Motor neuron (in vitro differentiated cells): ENCODE results near the gene SLX9. TPM values are rescaled to one million over a fixed set of nuclear protein-coding genes. Genes with fewer than 3 reads are reported as not detected.

Experiments
- ATAC-seq, 8 experiments: fragments of 200-7000 bp; cut with Tn5 transposase; replicated peaks in 6 of 8; 2 replicates each; pipeline ENCODE4 v1.8.0; 2021; ENCODE audit warnings: mild to moderate bottlenecking in 8 of 8, moderate library complexity in 8 of 8
- H3K27ac ChIP-seq, 2 donors: fragments of 250-450 bp; sonication (Bioruptor Pico); 2 replicates each; pipeline ENCODE4 v1.9.0; 2021; ENCODE audit warnings: antibody characterized with exemption in 2 of 2, mild to moderate bottlenecking in 2 of 2, moderate library complexity in 1 of 2
- H3K4me1 ChIP-seq, 2 donors: fragments of 250-450 bp; sonication (Bioruptor Pico); replicated peaks in 1 of 2; 2 replicates each; pipeline ENCODE4 v1.6.1; 2021; ENCODE audit warnings: antibody characterized with exemption in 2 of 2, mild to moderate bottlenecking in 2 of 2, moderate library complexity in 1 of 2
- H3K4me3 ChIP-seq, 5 donors: fragments of 250-450 bp; sonication (Bioruptor Pico); 2 replicates each; pipeline ENCODE4 v1.9.0; 2021; ENCODE audit warnings: antibody characterized with exemption in 5 of 5, mild to moderate bottlenecking in 5 of 5, moderate library complexity in 4 of 5
- WGBS, 10 experiments: fragments of 450-650 bp; shearing (Covaris generic); methylation state at CpG; one replicate each; pipeline ENCODE4 v1.0.0; 2022; 5-methylcytosine and 5-hydroxymethylcytosine counted together
- in situ Hi-C, 9 experiments: fragments of 400-800 bp; cut with MboI; loops; one replicate each; pipeline ENCODE4 v1.15.0; 2021; ENCODE audit warnings: low sequenced_read_pairs in 9 of 9, low pct_unique_long_range_greater_than_20kb in 2 of 9; ENCODE audit not compliant: unreplicated experiment in 9 of 9
- total RNA-seq, 8 experiments: library from RNA; unstranded; fragments of 300-600 nt; gene quantifications; 2 replicates each; pipeline versions ENCODE4 v1.2.3 to v1.2.4, GENCODE V29; 2022

The SLX9 gene
- total RNA-seq, 8 experiments from 2014 or later = 9.8 to 41.2 (median 15.3) TPM

DNA sequence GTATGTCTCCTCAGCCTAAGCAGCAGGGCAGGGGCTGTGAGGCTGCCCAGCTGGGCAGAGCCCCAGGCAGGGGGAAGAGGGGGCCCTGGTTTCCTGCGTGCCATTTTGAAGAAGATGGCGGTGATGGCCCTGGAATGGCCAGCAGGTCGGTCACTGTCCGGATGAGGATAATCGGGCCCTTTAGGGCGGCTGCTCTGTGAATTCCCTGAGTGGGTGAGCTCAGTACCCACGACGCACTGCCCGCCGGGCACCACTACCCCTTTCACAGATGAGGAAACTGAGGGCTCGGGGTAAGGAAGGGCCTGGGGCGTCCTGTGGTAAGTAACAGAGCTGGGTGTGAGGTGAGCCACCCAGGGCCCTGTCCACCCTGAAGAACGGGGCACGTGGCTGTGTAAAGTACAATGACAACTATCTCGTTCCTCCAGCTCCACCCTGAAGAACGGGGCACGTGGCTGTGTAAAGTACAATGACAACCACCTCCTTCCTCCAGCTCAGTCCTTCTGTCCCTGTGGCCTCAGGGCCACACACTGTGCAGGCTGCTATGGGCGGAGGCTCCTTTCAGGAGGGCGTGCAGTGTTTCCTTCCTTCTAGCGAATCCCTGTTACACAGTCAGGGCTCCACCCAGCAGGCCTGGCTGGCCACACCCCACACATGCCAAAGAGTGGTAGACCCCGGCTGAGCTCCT is 42.4 kb upstream of the SLX9 start:
- 40 to 100% (median 84%) methylated on average over 1 to 9 of the region's 21 CpGs; no CpG with 5 or more reads in 5 of the 10 experiments for WGBS, 10 experiments
- Histone ChIP-seq H3K27ac (no peak overlapping the region), H3K4me1 (peaks cover 0 to 7% of the 10 kb centered on the region in 2 donors), H3K4me3 (no peak overlapping the region)
- peak; percentile 40 to 99 (median 70) for ATAC-seq
- in situ Hi-C loops = no loop called here

DNA sequence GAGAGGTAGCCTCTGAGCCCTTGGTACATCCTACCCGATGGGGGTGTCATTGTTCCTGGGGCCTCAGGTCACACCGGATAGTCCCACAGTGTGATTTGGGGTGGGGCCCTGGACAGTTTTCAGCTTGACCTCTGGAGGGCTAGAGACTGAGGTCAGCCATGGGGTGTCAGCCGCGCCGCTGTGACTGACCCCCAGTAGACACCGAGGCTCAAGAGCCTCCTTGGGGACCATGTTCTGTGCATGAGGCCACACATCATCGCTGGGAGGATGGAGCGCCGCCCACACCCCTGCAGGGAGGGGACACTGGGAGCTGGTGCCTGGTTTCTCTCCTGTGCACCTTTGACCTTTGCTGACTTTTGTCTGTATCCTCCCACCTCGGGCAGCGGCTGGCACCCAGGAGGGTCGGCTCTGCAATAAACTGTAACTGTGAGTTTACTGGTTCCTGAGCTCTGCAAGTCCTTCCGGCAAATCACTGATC is 41.8 kb upstream of the SLX9 start:
- peak in 2 of 8 experiments; percentile 7 to 15 for ATAC-seq
- WGBS, 10 experiments = 20 to 100% (median 87%) methylated on average over 1 to 5 of the region's 13 CpGs; no CpG with 5 or more reads in 4 of the 10 experiments
- Histone ChIP-seq H3K27ac (no peak overlapping the region), H3K4me1 (peaks cover 0 to 7% of the 10 kb centered on the region in 2 donors), H3K4me3 (no peak overlapping the region)
- in situ Hi-C loops = no loop called here

- in situ Hi-C loops = no loop called here
Observed at GRCh38 chr21:44898851-44899767, 40.7 kb upstream of the SLX9 start.

GRCh38 chr21:44899768-44900558 is 39.9 kb upstream of the SLX9 start:
- 75 to 100% (median 87%) methylated on average over 2 to 5 of the region's 37 CpGs; no CpG with 5 or more reads in 5 of the 10 experiments for WGBS, 10 experiments
- in situ Hi-C loops = no loop called here

More at GRCh38 chr21:44898851-44899767, 40.7 kb upstream of the SLX9 start:
- Histone ChIP-seq H3K4me1 (peaks cover 0 to 7% of the 10 kb centered on the region in 2 donors), H3K4me3 (no peak overlapping the region), H3K27ac (no peak overlapping the region)
- 20 to 86% (median 72%) methylated on average over 1 to 24 of the region's 49 CpGs; no CpG with 5 or more reads in 3 of the 10 experiments for WGBS, 10 experiments
- no peak for ATAC-seq

DNA sequence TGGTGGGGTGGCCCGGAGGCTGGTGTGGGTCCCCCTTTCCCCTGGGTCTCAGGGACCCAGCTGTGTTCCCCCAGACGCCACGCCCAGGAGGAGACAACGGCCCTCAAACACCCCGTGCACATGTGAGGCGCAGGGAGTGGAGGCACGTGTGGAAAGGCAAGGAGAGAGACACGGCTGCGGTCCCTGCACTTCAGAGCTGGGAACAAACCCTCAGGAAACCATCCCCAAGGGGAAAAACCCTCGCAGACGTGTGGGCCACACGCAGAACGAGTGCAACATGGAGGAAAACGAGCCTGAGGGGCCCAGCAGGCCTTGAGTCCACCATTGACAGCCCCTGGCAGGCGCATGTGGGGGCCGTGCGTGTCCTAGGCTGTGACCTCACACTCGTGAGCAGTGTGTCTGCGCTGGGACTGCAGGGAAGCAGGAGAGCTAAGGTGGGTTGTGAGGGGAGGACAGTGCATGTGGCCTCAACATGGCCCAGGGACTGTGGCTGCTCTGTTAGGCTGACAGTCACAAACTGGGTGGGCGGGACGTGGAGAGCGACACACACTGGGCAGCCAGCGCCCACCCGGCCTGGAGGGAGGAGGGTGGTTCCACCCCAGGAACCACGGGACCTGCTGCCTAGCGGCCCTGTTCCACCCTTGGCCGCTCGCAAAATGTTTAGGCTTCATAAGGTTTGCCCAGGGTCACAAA is 39.1 kb upstream of the SLX9 start:
- in situ Hi-C loops = no loop called here
- peaks cover 0 to 7% of the 10 kb centered on the region in 2 donors for H3K4me1 ChIP-seq
- peak in 3 of 8 experiments; percentile 30 to 51 (median 32) for ATAC-seq
- 8 to 100% (median 60%) methylated on average over 1 to 5 of the region's 28 CpGs; no CpG with 5 or more reads in 3 of the 10 experiments for WGBS, 10 experiments
- H3K27ac ChIP-seq = no peak overlapping the region
- no peak overlapping the region for H3K4me3 ChIP-seq

More at GRCh38 chr21:44899768-44900558, 39.9 kb upstream of the SLX9 start:
- ATAC-seq = peak in 1 of 8 experiments; percentile 7
- Histone ChIP-seq H3K4me1 (peaks cover 0 to 7% of the 10 kb centered on the region in 2 donors), H3K4me3 (no peak overlapping the region), H3K27ac (no peak overlapping the region)

DNA sequence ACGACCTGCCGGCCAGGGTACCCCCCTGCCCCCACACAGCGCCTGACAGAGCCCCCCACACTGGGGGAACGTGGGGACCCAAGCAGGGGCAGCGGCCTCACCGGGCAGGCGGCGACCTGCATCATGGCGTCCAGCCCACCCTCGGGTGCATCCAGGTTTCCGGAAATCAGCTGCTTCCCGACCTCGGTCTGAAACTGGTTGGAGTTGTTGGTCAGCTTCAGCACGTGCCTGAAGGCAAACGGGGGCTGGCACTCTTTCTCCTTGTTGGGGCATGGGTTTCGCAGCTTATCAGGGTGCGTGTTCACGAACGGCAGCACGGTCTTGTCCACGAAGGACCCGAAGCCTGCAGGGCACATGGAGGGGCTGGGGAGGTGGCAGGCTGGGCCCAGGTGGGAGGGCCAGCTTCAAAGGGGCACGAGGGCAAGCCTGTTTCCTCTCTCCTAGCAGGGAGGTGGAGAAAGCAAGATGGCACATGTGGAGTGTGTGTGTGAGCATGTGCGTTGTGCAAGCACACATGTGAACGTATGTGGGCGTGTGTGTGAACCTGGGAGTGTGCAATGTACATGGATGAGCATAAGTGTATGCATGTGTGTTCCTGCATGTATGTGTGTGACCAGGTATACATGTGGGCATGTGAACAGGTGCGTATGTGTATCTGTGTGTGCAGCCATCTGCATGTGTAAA is 38.3 kb upstream of the SLX9 start:
- no peak for ATAC-seq
- in situ Hi-C loops = no loop called here
- WGBS, 10 experiments = 50 to 100% (median 87%) methylated on average over 1 to 4 of the region's 27 CpGs; no CpG with 5 or more reads in 3 of the 10 experiments
- H3K27ac ChIP-seq = no peak overlapping the region
- peaks cover 0 to 7% of the 10 kb centered on the region in 2 donors for H3K4me1 ChIP-seq
- H3K4me3 ChIP-seq = no peak overlapping the region

DNA sequence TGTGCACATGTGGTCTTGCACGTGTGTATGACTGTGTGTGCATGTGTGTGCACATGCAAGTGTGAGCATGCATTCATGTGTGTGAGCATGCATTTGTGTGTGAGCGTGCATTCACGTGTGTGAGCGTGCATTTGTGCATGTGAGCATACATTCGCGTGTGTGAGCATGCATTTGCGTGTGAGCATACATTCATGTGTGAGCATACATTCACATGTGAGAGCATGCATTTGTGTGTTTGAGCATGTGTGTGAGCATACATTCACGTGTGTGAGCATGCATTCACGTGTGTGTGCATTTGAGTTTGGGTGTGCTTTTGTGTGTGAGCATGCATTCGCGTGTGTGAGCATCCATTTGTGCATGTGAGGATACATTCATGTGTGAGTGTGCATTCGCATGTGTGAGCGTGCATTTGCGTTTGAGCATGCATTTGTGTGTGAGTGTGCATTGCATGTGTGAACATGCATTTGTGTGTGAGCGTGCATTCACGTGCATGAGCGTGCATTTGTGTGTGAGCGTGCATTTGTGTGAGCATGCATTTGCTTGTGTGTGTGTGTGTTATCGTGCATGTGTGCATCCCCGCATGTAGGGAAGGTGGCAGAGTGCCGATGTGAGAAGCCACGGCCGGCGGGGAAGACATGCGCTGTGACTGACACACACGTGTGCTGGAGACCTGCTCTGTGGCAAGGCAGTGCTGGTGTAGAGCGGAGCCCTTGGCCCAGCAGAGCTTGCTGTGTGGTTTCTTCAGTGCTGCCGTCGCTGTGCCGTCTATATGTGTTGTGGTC is 37.4 kb upstream of the SLX9 start:
- ATAC-seq = no peak
- Histone ChIP-seq H3K4me1 (peaks cover 0 to 7% of the 10 kb centered on the region in 2 donors), H3K4me3 (no peak overlapping the region), H3K27ac (no peak overlapping the region)
- in situ Hi-C loops = no loop called here
- WGBS, 10 experiments = 49 to 100% (median 86%) methylated on average over 1 to 26 of the region's 30 CpGs; no CpG with 5 or more reads in 1 of the 10 experiments

GRCh38 chr21:44903050-44903685 is 36.7 kb upstream of the SLX9 start:
- no peak for ATAC-seq
- in situ Hi-C loops = no loop called here
- WGBS, 10 experiments = 13 to 85% (median 76%) methylated on average over 1 to 6 of the region's 18 CpGs; no CpG with 5 or more reads in 6 of the 10 experiments
- no peak overlapping the region for H3K27ac ChIP-seq
- peaks cover 0 to 1% of the 10 kb centered on the region in 2 donors for H3K4me1 ChIP-seq
- H3K4me3 ChIP-seq = no peak overlapping the region

- no peak overlapping the region for H3K4me3 ChIP-seq
- H3K27ac ChIP-seq = no peak overlapping the region
- in situ Hi-C loops = no loop called here
- no peak for ATAC-seq
- H3K4me1 ChIP-seq = no peaks in the 10 kb centered on the region
- WGBS, 10 experiments = 48 to 100% (median 67%) methylated on average over 2 to 6 of the region's 22 CpGs; no CpG with 5 or more reads in 6 of the 10 experiments
Observed at GRCh38 chr21:44903689-44904088, 36.1 kb upstream of the SLX9 start.

DNA sequence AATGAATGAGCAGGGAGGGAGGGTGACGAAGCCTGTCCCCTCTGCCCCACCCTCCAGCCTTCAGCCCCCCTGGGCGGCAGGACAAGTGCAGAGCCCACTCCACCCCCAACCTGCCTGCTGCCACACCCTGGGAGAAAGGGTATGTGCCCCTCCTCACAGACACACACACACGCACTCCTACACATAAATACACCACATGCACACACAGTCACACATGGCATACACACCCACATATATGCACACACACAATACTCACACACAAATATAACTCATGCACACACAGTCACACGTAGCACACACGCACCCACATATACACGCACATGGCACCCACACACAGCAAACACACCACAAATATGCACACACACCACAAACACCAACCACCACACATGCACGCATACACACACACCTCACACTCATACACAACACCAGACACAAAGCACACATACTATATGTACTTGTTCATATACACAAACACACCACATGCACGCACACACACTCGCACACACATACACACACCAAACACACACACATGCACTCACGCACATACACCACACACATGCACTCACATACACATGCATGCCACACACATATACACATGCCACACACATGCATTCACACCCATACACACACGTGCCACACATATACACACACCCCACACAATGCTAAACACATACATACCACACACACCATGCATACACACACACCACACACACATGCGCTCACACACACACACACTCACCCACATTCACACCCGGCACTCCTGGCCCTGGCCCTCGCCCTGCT is 35.5 kb upstream of the SLX9 start:
- Histone ChIP-seq H3K4me1 (no peaks in the 10 kb centered on the region), H3K27ac (no peak overlapping the region), H3K4me3 (no peak overlapping the region)
- in situ Hi-C loops = no loop called here
- WGBS, 10 experiments = 28 to 100% (median 68%) methylated on average over 1 to 5 of the region's 14 CpGs; no CpG with 5 or more reads in 4 of the 10 experiments
- no peak for ATAC-seq
